SU-DHL-6 (cell line): ENCODE measurements around the gene SHROOM1.

ENCODE experiments used
- H2AFZ ChIP-seq: fragments of 200-600 bp; sonication (generic); 2 replicates; pipeline ENCODE4 v1.6.1; 2014; ENCODE audit warnings: low read depth, mild to moderate bottlenecking, moderate library complexity, mixed read lengths, antibody characterized with exemption, low read length; ENCODE audit not compliant: severe bottlenecking
- H3F3A ChIP-seq: fragments of 200-600 bp; shearing (Covaris generic); 2 replicates; pipeline ENCODE4 v1.6.0; 2016; ENCODE audit warnings: antibody characterized with exemption, mild to moderate bottlenecking; ENCODE audit not compliant: insufficient read depth
- H3K27ac ChIP-seq: fragments of 200-600 bp; sonication (generic); 2 replicates; pipeline ENCODE4 v1.5.1; 2016; ENCODE audit warnings: low read depth, mild to moderate bottlenecking, low read length, moderate library complexity, mixed read lengths
- H3K27me3 ChIP-seq: fragments of 200-600 bp; sonication (generic), shearing (Covaris generic); 2 replicates; pipeline ENCODE4 v1.6.0; 2014; ENCODE audit warnings: mild to moderate bottlenecking, low read length
- H3K36me3 ChIP-seq: fragments of 200-600 bp; sonication (generic); 2 replicates; pipeline ENCODE4 v1.6.1; 2014; ENCODE audit warnings: mild to moderate bottlenecking, low read length, mixed read lengths
- H3K4me2 ChIP-seq: fragments of 300-600, 200-600 bp; shearing (Covaris generic), sonication (generic); 2 replicates; pipeline ENCODE4 v1.6.0; 2014; ENCODE audit warnings: low read length, low read depth, mild to moderate bottlenecking; ENCODE audit not compliant: poor library complexity, severe bottlenecking
- H3K4me3 ChIP-seq: fragments of 200-600 bp; sonication (generic); 2 replicates; pipeline ENCODE4 v1.5.1; 2014; ENCODE audit warnings: antibody characterized with exemption, low read length, mild to moderate bottlenecking, mixed read lengths; ENCODE audit not compliant: insufficient read depth, poor library complexity, severe bottlenecking
- H3K79me2 ChIP-seq: fragments of 200-600 bp; sonication (generic); 2 replicates; pipeline ENCODE4 v1.6.1; 2014; ENCODE audit warnings: mild to moderate bottlenecking, low read length, moderate library complexity; ENCODE audit not compliant: insufficient read depth
- H3K9ac ChIP-seq: fragments of 200-600 bp; sonication (generic); 2 replicates; pipeline ENCODE4 v1.7.0; 2014; ENCODE audit warnings: mild to moderate bottlenecking, low read length
- H3K9me2 ChIP-seq: fragments of 200-600 bp; sonication (generic); replicated peaks from 2 replicates; pipeline ENCODE4 v1.6.1; 2014; ENCODE audit warnings: low read length; ENCODE audit not compliant: insufficient read depth
- H3K9me3 ChIP-seq: fragments of 200-600 bp; sonication (generic); 2 replicates; pipeline ENCODE4 v1.6.1; 2014; ENCODE audit warnings: low read length, mixed read lengths; ENCODE audit not compliant: insufficient read depth
- H4K20me1 ChIP-seq: fragments of 200-600 bp; sonication (generic); 2 replicates; pipeline ENCODE4 v1.6.1; 2014; ENCODE audit warnings: low read depth, mild to moderate bottlenecking, antibody characterized with exemption, low read length, moderate library complexity, mixed read lengths
- EZH2phosphoT487 ChIP-seq: fragments of 200-600 bp; sonication (generic), shearing (Covaris generic); conservative IDR thresholded peaks from 2 replicates; pipeline ENCODE4 v1.6.1; 2018; ENCODE audit warnings: mild to moderate bottlenecking, antibody characterized with exemption, low read length, moderate library complexity, mixed read lengths
- TF ChIP-seq, protein P1 (sequence below): fragments of 200-600 bp; sonication (generic); IDR thresholded peaks from one replicate; pipeline ENCODE4 v1.5.1; 2017; ENCODE audit warnings: antibody characterized with exemption, mild to moderate bottlenecking, low read length, moderate library complexity; ENCODE audit not compliant: insufficient read depth, poor library complexity, severe bottlenecking

The SHROOM1 gene

DNA sequence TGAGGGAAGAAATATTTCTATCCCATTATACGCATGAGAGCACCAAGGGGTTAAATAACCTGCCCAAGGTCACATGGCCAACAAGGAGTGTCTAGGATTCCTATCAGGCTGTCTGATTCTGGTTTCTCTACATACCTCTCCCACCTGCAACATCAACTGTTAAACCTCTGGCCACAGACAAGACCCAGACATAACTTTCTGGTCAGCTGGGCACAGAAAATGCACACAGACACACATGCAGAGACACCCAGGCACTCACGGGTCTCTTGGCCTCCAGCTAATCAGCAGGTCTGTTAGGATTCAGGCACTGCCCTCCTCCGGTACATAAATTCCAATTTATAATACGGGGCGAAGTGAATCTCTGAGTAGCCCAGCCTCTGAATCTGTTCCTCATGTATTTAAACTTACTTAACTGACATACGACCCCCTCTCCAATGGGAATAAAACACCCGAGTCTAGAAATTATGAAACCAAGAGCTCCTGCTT, 54.9 kb downstream of the SHROOM1 start:
- Histone ChIP-seq H3K27ac (no peak overlapping the region), H3F3A (no peaks in the 10 kb centered on the region), H3K4me3 (no peak overlapping the region), H3K27me3 (no peaks in the 10 kb centered on the region), H3K9me3 (no peaks in the 10 kb centered on the region), H2AFZ (no peak overlapping the region), H3K36me3 (no peaks in the 10 kb centered on the region), H3K9ac (no peak overlapping the region), H3K4me2 (no peak overlapping the region), H3K9me2 (no peaks in the 10 kb centered on the region), H3K79me2 (no peaks in the 10 kb centered on the region), H4K20me1 (no peaks in the 10 kb centered on the region)
- TF ChIP-seq EZH2phosphoT487: no peak
- TF ChIP-seq, protein P1, sequence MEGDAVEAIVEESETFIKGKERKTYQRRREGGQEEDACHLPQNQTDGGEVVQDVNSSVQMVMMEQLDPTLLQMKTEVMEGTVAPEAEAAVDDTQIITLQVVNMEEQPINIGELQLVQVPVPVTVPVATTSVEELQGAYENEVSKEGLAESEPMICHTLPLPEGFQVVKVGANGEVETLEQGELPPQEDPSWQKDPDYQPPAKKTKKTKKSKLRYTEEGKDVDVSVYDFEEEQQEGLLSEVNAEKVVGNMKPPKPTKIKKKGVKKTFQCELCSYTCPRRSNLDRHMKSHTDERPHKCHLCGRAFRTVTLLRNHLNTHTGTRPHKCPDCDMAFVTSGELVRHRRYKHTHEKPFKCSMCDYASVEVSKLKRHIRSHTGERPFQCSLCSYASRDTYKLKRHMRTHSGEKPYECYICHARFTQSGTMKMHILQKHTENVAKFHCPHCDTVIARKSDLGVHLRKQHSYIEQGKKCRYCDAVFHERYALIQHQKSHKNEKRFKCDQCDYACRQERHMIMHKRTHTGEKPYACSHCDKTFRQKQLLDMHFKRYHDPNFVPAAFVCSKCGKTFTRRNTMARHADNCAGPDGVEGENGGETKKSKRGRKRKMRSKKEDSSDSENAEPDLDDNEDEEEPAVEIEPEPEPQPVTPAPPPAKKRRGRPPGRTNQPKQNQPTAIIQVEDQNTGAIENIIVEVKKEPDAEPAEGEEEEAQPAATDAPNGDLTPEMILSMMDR: no peak

DNA sequence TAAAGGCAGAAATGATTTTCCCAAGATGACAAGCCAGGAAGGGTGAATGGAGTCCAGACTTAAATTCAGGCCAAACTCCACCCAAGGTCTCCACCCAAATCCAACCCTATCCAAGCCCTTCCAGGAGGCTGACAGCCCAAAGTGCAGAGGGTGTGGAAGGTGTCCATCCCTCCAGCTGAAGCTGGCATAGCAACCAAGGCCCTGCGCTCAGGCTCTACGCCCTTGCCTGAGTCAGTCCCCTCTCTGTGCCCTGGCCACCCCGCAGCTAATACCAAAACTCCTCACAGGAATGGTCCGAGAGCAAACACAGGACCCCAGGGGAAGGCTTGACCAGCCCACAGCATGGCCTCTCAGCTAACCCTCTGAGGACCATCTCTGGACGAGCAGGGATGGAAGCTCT, 55.6 kb downstream of the SHROOM1 start:
- no peaks in the 10 kb centered on the region for H3K27me3 ChIP-seq
- no peaks in the 10 kb centered on the region for H4K20me1 ChIP-seq
- no peak overlapping the region for H3K4me3 ChIP-seq
- H2AFZ ChIP-seq: no peak overlapping the region
- H3F3A ChIP-seq: no peaks in the 10 kb centered on the region
- no peak overlapping the region for H3K27ac ChIP-seq
- H3K79me2 ChIP-seq: no peaks in the 10 kb centered on the region
- no peaks in the 10 kb centered on the region for H3K36me3 ChIP-seq
- H3K4me2 ChIP-seq: no peak overlapping the region
- H3K9ac ChIP-seq: no peak overlapping the region
- no peaks in the 10 kb centered on the region for H3K9me3 ChIP-seq
- no peaks in the 10 kb centered on the region for H3K9me2 ChIP-seq
- TF ChIP-seq EZH2phosphoT487: no peak
- TF ChIP-seq, protein P1: no peak

DNA sequence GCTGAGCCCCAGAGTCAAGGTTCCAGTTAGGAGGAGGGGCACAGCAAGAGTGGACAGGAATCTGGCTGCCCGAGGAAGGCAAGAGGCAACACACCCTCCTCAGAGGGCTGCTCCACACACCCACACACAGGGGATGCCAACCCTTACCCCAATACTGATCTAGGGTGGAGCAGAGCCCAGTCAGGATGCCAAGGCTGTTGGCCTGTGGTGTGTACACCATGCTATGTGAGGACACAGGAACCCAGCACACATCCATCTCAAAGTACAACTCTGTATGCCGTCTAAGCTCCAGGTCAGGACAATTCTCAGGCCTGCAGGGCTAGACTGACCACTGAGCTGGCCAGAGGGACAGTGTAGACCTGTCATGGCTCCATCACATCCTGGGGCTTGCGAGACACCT, 56.0 kb downstream of the SHROOM1 start:
- no peak overlapping the region for H2AFZ ChIP-seq
- H3K27ac ChIP-seq: no peak overlapping the region
- H3F3A ChIP-seq: no peaks in the 10 kb centered on the region
- no peaks in the 10 kb centered on the region for H3K79me2 ChIP-seq
- H4K20me1 ChIP-seq: no peaks in the 10 kb centered on the region
- no peaks in the 10 kb centered on the region for H3K27me3 ChIP-seq
- H3K9me2 ChIP-seq: no peaks in the 10 kb centered on the region
- no peak for TF ChIP-seq EZH2phosphoT487
- TF ChIP-seq, protein P1: no peak
- no peaks in the 10 kb centered on the region for H3K9me3 ChIP-seq
- no peaks in the 10 kb centered on the region for H3K36me3 ChIP-seq
- H3K4me3 ChIP-seq: no peak overlapping the region
- no peak overlapping the region for H3K9ac ChIP-seq
- no peak overlapping the region for H3K4me2 ChIP-seq
